Muscle layer of duodenum (tissue), 2 donors: ENCODE data around the gene PTPRN2.

Source experiments
- H3K27ac ChIP-seq: one replicate; pipeline ENCODE4 v1.7.0; 2013; ENCODE audit warnings: mild to moderate bottlenecking, low read length
- H3K27me3 ChIP-seq: one replicate; pipeline ENCODE4 v1.7.0; 2013; ENCODE audit warnings: low read depth, mild to moderate bottlenecking, control low read depth, low read length
- H3K36me3 ChIP-seq, 2 donors: one replicate each; pipeline ENCODE4 v1.7.0; 2013; ENCODE audit warnings: low read length in 2 of 2, control low read depth in 1 of 2, mild to moderate bottlenecking in 1 of 2; ENCODE audit not compliant: insufficient read depth in 2 of 2, control insufficient read depth in 1 of 2
- H3K4me1 ChIP-seq, 2 donors: one replicate each; pipeline ENCODE4 v1.7.0; 2013; ENCODE audit warnings: low read length in 2 of 2, mild to moderate bottlenecking in 2 of 2, control low read depth in 1 of 2, moderate library complexity in 1 of 2; ENCODE audit not compliant: insufficient read depth in 2 of 2, control insufficient read depth in 1 of 2
- H3K4me3 ChIP-seq, 2 donors: one replicate each; pipeline ENCODE4 v1.7.0; 2013; ENCODE audit warnings: low read length in 2 of 2, low read depth in 1 of 2, mild to moderate bottlenecking in 1 of 2
- H3K9me3 ChIP-seq, 2 donors: one replicate each; pipeline ENCODE4 v1.7.0; 2013; ENCODE audit warnings: low read length in 2 of 2, control low read depth in 1 of 2, mild to moderate bottlenecking in 1 of 2; ENCODE audit not compliant: control insufficient read depth in 1 of 2
- donor health status: healthy.

PTPRN2 gene

GRCh38 chr7:157662110-157662791 is 925.4 kb downstream of the PTPRN2 start:
- Histone ChIP-seq H3K36me3 (no peaks in the 10 kb centered on the region), H3K27me3 (no peaks in the 10 kb centered on the region), H3K27ac (no peak overlapping the region), H3K4me3 (no peak overlapping the region), H3K4me1 (peaks cover 0 to 8% of the 10 kb centered on the region in 2 donors), H3K9me3 (no peaks in the 10 kb centered on the region)

- H3K9me3 ChIP-seq = no peaks in the 10 kb centered on the region
- peaks cover 0 to 8% of the 10 kb centered on the region in 2 donors for H3K4me1 ChIP-seq
- no peak overlapping the region for H3K27ac ChIP-seq
- H3K4me3 ChIP-seq = no peak overlapping the region
- H3K36me3 ChIP-seq = no peaks in the 10 kb centered on the region
- no peaks in the 10 kb centered on the region for H3K27me3 ChIP-seq
Observed at GRCh38 chr7:157661611-157661975, 926.0 kb downstream of the PTPRN2 start.

GRCh38 chr7:157660971-157661610 is 926.5 kb downstream of the PTPRN2 start:
- Histone ChIP-seq H3K9me3 (no peaks in the 10 kb centered on the region), H3K27me3 (no peaks in the 10 kb centered on the region), H3K4me3 (no peak overlapping the region), H3K4me1 (peaks cover 0 to 8% of the 10 kb centered on the region in 2 donors), H3K36me3 (no peaks in the 10 kb centered on the region), H3K27ac (no peak overlapping the region)

DNA sequence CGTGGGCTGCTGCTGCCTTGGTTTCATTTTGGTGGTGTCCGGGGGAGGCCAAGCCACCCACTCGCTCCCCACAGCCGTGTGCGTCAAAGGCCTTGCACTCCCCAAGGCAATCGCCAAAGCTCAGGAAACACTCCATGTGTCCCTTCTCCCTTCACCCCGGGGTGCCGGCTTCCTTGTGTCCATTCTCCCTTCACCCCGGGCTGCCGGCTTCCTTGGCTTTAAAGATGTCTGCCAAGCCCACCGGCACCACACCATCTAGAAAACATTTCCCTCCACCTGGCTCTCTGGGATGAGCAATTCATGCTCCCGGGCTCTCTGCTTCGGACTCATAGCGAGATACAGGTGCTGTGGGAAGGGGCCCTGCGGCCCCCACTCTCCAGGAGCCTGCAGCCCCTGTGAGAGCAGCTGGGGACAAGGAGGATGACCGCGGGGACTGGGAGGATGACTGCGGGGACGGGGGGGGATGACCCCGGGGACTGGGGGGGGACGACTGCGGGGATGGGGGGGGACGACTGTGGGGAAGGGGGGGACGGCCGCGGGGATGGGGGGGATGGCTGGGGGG is 928.7 kb downstream of the PTPRN2 start:
- Histone ChIP-seq H3K9me3 (no peaks in the 10 kb centered on the region), H3K36me3 (no peaks in the 10 kb centered on the region), H3K27me3 (no peaks in the 10 kb centered on the region), H3K27ac (no peak overlapping the region), H3K4me1 (peaks cover 0 to 8% of the 10 kb centered on the region in 2 donors), H3K4me3 (no peak overlapping the region)

DNA sequence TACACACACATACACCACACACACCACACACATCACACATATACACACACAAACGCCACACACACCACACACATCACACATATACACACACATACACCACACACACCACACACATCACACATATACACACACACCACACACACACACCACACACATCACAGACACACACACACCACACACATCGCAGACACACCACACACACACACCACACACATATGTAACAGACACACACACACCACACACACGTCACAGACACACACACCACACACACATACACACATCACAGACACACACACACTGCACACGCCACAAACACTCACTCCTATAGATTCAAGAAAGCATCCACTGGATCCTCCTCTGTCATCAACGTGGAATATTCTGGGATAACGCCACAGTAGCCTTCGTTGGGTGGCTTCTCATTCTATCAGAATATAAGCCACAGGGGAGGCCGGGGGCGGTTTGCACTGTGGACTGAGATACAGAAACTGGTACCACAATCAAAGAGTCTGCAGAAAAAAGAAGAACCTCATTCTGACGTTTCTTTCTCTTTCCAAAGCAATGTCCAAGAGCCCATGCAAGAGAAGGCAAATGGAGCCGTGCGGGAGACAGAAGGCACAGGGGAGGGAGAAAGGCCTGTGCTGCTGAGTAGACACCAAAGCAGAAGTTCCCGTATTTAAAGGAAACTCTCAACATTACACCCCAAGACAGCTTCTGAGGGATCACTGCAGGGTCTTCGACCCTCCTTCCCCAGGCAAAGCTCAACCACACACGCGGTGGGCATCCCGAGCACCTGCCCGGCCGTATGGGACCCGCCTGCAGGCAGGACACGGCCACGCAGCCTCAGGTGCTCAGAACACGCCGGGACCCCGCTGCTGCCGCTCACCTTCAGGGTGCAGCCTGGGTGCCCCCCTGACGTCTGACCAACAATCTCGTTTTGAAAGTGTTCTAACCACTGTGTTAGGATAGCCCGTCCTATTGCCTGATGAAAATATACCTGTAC is 929.6 kb downstream of the PTPRN2 start:
- H3K4me1 ChIP-seq = peaks cover 0 to 2% of the 10 kb centered on the region in 2 donors
- no peak overlapping the region for H3K4me3 ChIP-seq
- no peaks in the 10 kb centered on the region for H3K9me3 ChIP-seq
- no peak overlapping the region for H3K27ac ChIP-seq
- H3K36me3 ChIP-seq = no peaks in the 10 kb centered on the region
- no peaks in the 10 kb centered on the region for H3K27me3 ChIP-seq

GRCh38 chr7:157656195-157656769 is 931.3 kb downstream of the PTPRN2 start:
- no peaks in the 10 kb centered on the region for H3K27me3 ChIP-seq
- H3K9me3 ChIP-seq = no peaks in the 10 kb centered on the region
- no peaks in the 10 kb centered on the region for H3K36me3 ChIP-seq
- no peaks in the 10 kb centered on the region for H3K4me1 ChIP-seq
- H3K27ac ChIP-seq = no peak overlapping the region
- H3K4me3 ChIP-seq = no peak overlapping the region

GRCh38 chr7:157654350-157654749 is 933.3 kb downstream of the PTPRN2 start:
- Histone ChIP-seq H3K27me3 (no peaks in the 10 kb centered on the region), H3K27ac (no peak overlapping the region), H3K4me3 (no peak overlapping the region), H3K36me3 (no peaks in the 10 kb centered on the region), H3K4me1 (no peaks in the 10 kb centered on the region), H3K9me3 (no peaks in the 10 kb centered on the region)

GRCh38 chr7:157653827-157654207 is 933.8 kb downstream of the PTPRN2 start:
- Histone ChIP-seq H3K27me3 (no peaks in the 10 kb centered on the region), H3K4me3 (no peak overlapping the region), H3K27ac (no peak overlapping the region), H3K36me3 (no peaks in the 10 kb centered on the region), H3K4me1 (no peaks in the 10 kb centered on the region), H3K9me3 (no peaks in the 10 kb centered on the region)

DNA sequence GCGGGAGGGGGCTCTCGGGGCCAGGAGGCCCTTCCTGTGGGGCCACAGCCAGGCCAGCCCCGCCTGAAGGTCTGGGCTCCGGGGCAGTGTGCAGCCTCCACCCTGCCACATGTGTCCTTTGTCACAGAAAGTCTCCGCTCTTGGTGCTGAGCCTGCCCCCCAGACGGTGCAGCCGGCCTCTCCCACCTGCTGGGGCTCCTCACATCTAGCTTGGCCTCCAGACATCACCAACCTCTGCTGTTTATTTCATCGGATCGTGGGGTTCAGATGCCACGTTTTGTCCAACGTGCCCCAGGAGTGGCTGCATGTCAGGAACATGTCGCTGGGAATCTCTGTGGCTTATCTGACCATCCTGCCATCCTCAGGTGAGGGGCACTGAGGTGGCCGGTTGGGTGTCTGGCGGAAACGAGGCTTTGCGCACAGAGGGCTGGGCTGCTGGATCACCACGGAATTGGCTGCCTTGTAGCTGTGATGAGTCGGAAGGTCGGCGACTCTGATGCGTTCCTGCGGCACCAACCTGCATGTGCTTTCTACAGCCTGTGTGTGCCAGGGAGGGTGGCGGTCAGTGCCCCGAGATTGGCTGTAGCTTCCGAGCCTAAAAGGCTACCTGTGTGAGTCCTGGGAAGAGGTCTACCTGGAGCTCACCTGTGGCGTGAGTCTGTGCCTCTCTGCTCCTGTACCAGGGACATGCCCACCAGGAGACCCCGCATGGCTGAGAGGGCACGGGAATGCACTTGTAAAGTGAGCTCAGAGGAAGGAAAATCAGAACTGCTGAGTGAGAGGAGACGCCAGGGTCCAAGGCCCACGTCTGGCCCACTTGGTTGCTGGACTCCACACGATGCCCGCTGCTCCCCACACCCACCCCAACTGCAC is 934.4 kb downstream of the PTPRN2 start:
- Histone ChIP-seq H3K4me1 (no peaks in the 10 kb centered on the region), H3K9me3 (no peaks in the 10 kb centered on the region), H3K4me3 (no peak overlapping the region), H3K27me3 (no peaks in the 10 kb centered on the region), H3K36me3 (no peaks in the 10 kb centered on the region), H3K27ac (no peak overlapping the region)

GRCh38 chr7:157652161-157652953 is 935.3 kb downstream of the PTPRN2 start:
- no peaks in the 10 kb centered on the region for H3K4me1 ChIP-seq
- H3K27me3 ChIP-seq = no peaks in the 10 kb centered on the region
- no peaks in the 10 kb centered on the region for H3K36me3 ChIP-seq
- H3K4me3 ChIP-seq = no peak overlapping the region
- H3K27ac ChIP-seq = no peak overlapping the region
- H3K9me3 ChIP-seq = no peaks in the 10 kb centered on the region
